ENCODE results near the gene TBC1D2B.

DNA sequence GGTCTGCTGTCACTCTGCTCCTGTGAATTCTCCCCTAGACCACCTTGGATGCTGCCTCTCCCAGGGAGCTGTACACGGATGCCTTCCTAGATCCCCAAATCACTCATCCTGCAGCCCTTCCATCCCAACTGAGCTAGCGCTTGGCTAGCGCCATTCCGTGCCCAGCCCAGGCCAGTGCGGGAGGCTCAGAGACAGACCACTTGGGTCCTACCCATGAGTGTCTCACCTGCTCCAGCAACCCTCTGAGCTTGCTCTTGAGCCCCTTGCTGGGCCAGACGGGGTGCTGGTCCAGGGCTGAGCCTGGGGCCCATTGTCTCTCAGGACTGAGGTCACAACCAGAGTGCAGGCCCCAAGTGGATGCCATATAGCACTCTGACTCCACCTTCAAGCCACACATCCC lies 32.6 kb upstream of the TBC1D2B start:
- TF ChIP-seq POLR2A (IDR thresholded peaks at IDR 0.05), result no peak
- TF ChIP-seq CTCF (IDR thresholded peaks at IDR 0.05), result no peak
- TF ChIP-seq POLR2AphosphoS5 (IDR thresholded peaks at IDR 0.05), result no peak
- no peak for TF ChIP-seq EP300 (IDR thresholded peaks at IDR 0.05)

All from upper lobe of left lung (tissue), 4 donors.